HCT116 (cell line): ENCODE results near the gene RNASE8. TPM values are rescaled to one million over a fixed set of nuclear protein-coding genes. Genes with fewer than 3 reads are reported as not detected.

ENCODE experiments used
- ATAC-seq: fragments of 200-7000 bp; cut with Tn5 transposase; 2 replicates; pipeline ENCODE4 v1.9.1; 2020; ENCODE audit warnings: mild to moderate bottlenecking, moderate library complexity
- BruUV-seq: library from RNA; stranded (reverse); fragments of 400-500 nt; replicated peaks from 2 replicates; lab custom pipeline; 2021; lab: Mats Ljungman, UMichigan
- CTCF ChIA-PET: fragments of 300-600 bp; sonication (Branson Sonifier 250); formaldehyde crosslinking; loops from one replicate; lab custom pipeline; 2021; ENCODE audit warnings: antibody characterized with exemption; lab: Charles Lee
- POLR2A ChIA-PET: fragments of 300-600, 350-600 bp; sonication (Branson Sonifier 250); formaldehyde crosslinking; loops from one replicate; lab custom pipeline; 2021; ENCODE audit warnings: antibody characterized with exemption; lab: Charles Lee
- RAD21 ChIA-PET, 2 experiments: fragments of 300-600 bp; sonication (Branson Sonifier 250); formaldehyde crosslinking; loops; one replicate each; lab custom pipeline; 2023; ENCODE audit warnings: low total read pairs in 2 of 2; ENCODE audit not compliant: uncharacterized antibody in 2 of 2, unreplicated experiment in 2 of 2, low non-redundant PET in 1 of 2; lab: Charles Lee
- DNase-seq: peaks from one replicate; pipeline ENCODE4 v3.0.0-alpha.2; 2010; ENCODE audit warnings: low read depth, low spot score
- H2AFZ ChIP-seq: fragments of 200-600 bp; shearing (Covaris generic), sonication (generic); 2 replicates; pipeline ENCODE4 v1.6.1; 2017; ENCODE audit warnings: low read depth, mixed run types, mixed read lengths, antibody characterized with exemption, low read length; ENCODE audit not compliant: poor library complexity, severe bottlenecking
- H3K27ac ChIP-seq: 2 replicates; pipeline ENCODE4 v1.5.1; 2012; ENCODE audit warnings: low read depth, low read length
- H3K27me3 ChIP-seq: fragments of 200-600 bp; sonication (generic); 2 replicates; pipeline ENCODE4 v1.6.1; 2016; ENCODE audit warnings: mixed run types, low read length, mixed read lengths; ENCODE audit not compliant: insufficient read depth
- H3K36me3 ChIP-seq, 2 experiments: fragments of 200-500 bp in 1 of 2; fragments of 200-600 bp in 1 of 2; sonication (Bioruptor generic) in 1 of 2; sonication (generic) in 1 of 2; 2 replicates each; pipeline versions ENCODE4 v1.5.1 to v1.6.1; 2014 to 2016; ENCODE audit warnings: low read length in 2 of 2, inconsistent platforms in 1 of 2, mixed read lengths in 1 of 2, mixed run types in 1 of 2; ENCODE audit not compliant: insufficient read depth in 2 of 2, control insufficient read depth in 1 of 2
- H3K4me1 ChIP-seq, 2 experiments: fragments of 200-600 bp in 1 of 2; sonication (generic) in 1 of 2; 2 replicates each; pipeline versions ENCODE4 v1.5.1 to v1.6.1; 2012 to 2017; ENCODE audit warnings: low read length in 2 of 2, inconsistent platforms in 1 of 2, mild to moderate bottlenecking in 1 of 2, mixed read lengths in 1 of 2, mixed run types in 1 of 2, moderate library complexity in 1 of 2; ENCODE audit not compliant: insufficient read depth in 2 of 2, control insufficient read depth in 1 of 2
- H3K4me2 ChIP-seq: fragments of 200-600 bp; sonication (generic); 2 replicates; pipeline ENCODE4 v1.6.1; 2017; ENCODE audit warnings: mixed run types, low read length, mixed read lengths
- H3K4me3 ChIP-seq, 2 experiments: fragments of 200-600 bp in 1 of 2; sonication (generic) in 1 of 2; replicated peaks in 1 of 2; 2 replicates each; pipeline ENCODE4 v1.5.1; 2011 to 2016; ENCODE audit warnings: low read length in 2 of 2, control low read depth in 1 of 2, low read depth in 1 of 2, mild to moderate bottlenecking in 1 of 2, mixed read lengths in 1 of 2, mixed run types in 1 of 2
- H3K79me2 ChIP-seq: fragments of 200-600 bp; sonication (generic); 2 replicates; pipeline ENCODE4 v1.6.1; 2017; ENCODE audit warnings: mild to moderate bottlenecking, mixed run types, low read length, moderate library complexity, mixed read lengths; ENCODE audit not compliant: insufficient read depth
- H3K9ac ChIP-seq: fragments of 200-600 bp; sonication (generic); 2 replicates; pipeline ENCODE4 v1.6.1; 2016; ENCODE audit warnings: low read length, mixed read lengths
- H3K9me2 ChIP-seq: fragments of 200-600 bp; sonication (generic), shearing (Covaris generic); 2 replicates; pipeline ENCODE4 v1.6.1; 2017; ENCODE audit warnings: mixed run types, mild to moderate bottlenecking, moderate library complexity; ENCODE audit not compliant: insufficient read depth
- H3K9me3 ChIP-seq, 2 experiments: fragments of 200-500 bp in 1 of 2; fragments of 200-600 bp in 1 of 2; sonication (Bioruptor generic) in 1 of 2; sonication (generic) in 1 of 2; 2 replicates each; pipeline ENCODE4 v1.6.1; 2014 to 2017; ENCODE audit warnings: low read length in 2 of 2, mixed read lengths in 2 of 2, inconsistent platforms in 1 of 2, low read depth in 1 of 2, mild to moderate bottlenecking in 1 of 2, mixed run types in 1 of 2, moderate library complexity in 1 of 2; ENCODE audit not compliant: control insufficient read depth in 1 of 2, insufficient read depth in 1 of 2
- H4K20me1 ChIP-seq: fragments of 200-600 bp; sonication (generic), shearing (Covaris generic); 2 replicates; pipeline ENCODE4 v1.6.1; 2017; ENCODE audit warnings: mixed run types, mild to moderate bottlenecking, moderate library complexity; ENCODE audit not compliant: insufficient read depth
- CBX3 ChIP-seq: IDR thresholded peaks from 2 replicates; pipeline ENCODE4 v1.6.1; 2012; ENCODE audit warnings: low read depth
- CEBPB ChIP-seq: IDR thresholded peaks from 2 replicates; pipeline ENCODE4 v1.6.1; 2012; ENCODE audit warnings: low read depth
- ELF1 ChIP-seq: IDR thresholded peaks from 2 replicates; pipeline ENCODE4 v1.6.1; 2012; ENCODE audit warnings: low read depth, borderline replicate concordance
- EZH2phosphoT487 ChIP-seq: fragments of 200-600 bp; IDR thresholded peaks from 2 replicates; pipeline ENCODE4 v1.6.1; 2018; ENCODE audit warnings: antibody characterized with exemption, borderline replicate concordance
- JUND ChIP-seq: IDR thresholded peaks from 2 replicates; pipeline ENCODE4 v1.6.1; 2012
- POLR2A ChIP-seq: IDR thresholded peaks from 2 replicates; pipeline ENCODE4 v1.7.0; 2011; ENCODE audit warnings: borderline replicate concordance; ENCODE audit not compliant: insufficient read depth, insufficient read length; ENCODE audit errors: extremely low read depth
- SIN3A ChIP-seq: IDR thresholded peaks from 2 replicates; pipeline ENCODE4 v1.6.1; 2012; ENCODE audit warnings: low read depth
- SP1 ChIP-seq: IDR thresholded peaks from 2 replicates; pipeline ENCODE4 v1.6.1; 2012; ENCODE audit warnings: low read depth
- SRF ChIP-seq: IDR thresholded peaks from 2 replicates; pipeline ENCODE4 v1.6.1; 2012; ENCODE audit warnings: low read depth
- ZFX ChIP-seq: fragments of 450-650 bp; IDR thresholded peaks from 2 replicates; pipeline ENCODE4 v1.6.1; 2017
- intact Hi-C: fragments of 100-400 bp; cut with micrococcal nuclease; formaldehyde crosslinking; loops from 2 replicates; pipeline ENCODE4 v1.10.0; 2022
- total RNA-seq: library from RNA; stranded (reverse); gene quantifications from one replicate; pipeline ENCODE4 v1.2.1, GENCODE V29; 2021; ENCODE audit not compliant: unreplicated experiment
- TF ChIP-seq, protein P1 (sequence below): IDR thresholded peaks from 2 replicates; pipeline ENCODE4 v1.6.1; 2012
- TF ChIP-seq, protein P2 (sequence below): IDR thresholded peaks from 2 replicates; pipeline ENCODE4 v1.6.1; 2012; ENCODE audit warnings: low read depth
- TF ChIP-seq, protein P3 (sequence below), 3 experiments: fragments of 200-600 bp in 1 of 3; sonication (generic) in 1 of 3; IDR thresholded peaks in 2 of 3; conservative IDR thresholded peaks in 1 of 3; 2 replicates each; pipeline ENCODE4 v1.5.1; 2012 to 2017; ENCODE audit warnings: low read depth in 2 of 3, low read length in 2 of 3, antibody characterized with exemption in 1 of 3, borderline replicate concordance in 1 of 3, control low read depth in 1 of 3, mild to moderate bottlenecking in 1 of 3, mixed read lengths in 1 of 3, mixed run types in 1 of 3, moderate library complexity in 1 of 3; ENCODE audit not compliant: insufficient read depth in 1 of 3

The RNASE8 gene
- total RNA-seq, 1 experiment from 2014 or later = not detected

DNA sequence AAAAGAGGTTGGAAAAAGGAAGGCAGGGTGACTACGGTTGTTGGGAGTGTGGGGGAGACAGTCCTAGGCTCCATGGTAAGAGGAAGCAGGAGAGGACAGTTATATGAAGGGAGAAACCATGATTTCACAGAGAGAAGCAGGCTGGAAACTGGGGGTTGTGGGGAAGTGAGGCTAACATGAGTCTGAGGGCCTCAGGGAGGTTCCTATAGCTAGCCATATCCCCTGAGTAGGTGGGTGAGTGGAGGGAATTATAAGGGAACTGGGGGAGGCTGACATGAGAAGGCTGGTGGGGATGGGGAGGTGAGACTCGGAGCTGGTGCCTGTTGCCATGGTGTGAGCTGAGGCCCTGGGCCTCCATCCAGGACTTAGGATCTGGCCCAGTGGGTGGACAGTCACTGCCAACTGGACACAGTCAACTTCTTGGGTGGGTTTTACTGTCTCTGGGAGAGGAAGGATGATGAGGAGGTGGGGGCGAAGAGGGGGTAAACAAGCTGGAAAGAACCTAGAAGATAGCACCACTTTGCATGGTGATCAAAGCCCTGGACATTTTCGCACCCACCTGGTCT is 24.4 kb upstream of the RNASE8 start:
- POLR2A ChIA-PET = no interaction called here
- no peak for ATAC-seq
- no TSS peak for BruUV-seq

More for the DNA sequence above, 24.4 kb upstream of the RNASE8 start:
- ChIA-PET CTCF (interaction anchor here (5.2 kb wide), 1 partner anchor 18 kb away, joined by 25 read pairs; no protein-coding TSS in a partner anchor), RAD21 (no interaction called here)
- H4K20me1 ChIP-seq = no peaks in the 10 kb centered on the region
- H3K4me2 ChIP-seq = no peak overlapping the region
- TF ChIP-seq, protein P1, sequence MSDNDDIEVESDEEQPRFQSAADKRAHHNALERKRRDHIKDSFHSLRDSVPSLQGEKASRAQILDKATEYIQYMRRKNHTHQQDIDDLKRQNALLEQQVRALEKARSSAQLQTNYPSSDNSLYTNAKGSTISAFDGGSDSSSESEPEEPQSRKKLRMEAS = no peak
- TF ChIP-seq POLR2A (no peak), CBX3 (no peak), ELF1 (no peak), SP1 (no peak), ZFX (no peak), SIN3A (no peak), JUND (no peak), SRF (no peak), EZH2phosphoT487 (no peak), CEBPB (no peak)
- TF ChIP-seq, protein P2, sequence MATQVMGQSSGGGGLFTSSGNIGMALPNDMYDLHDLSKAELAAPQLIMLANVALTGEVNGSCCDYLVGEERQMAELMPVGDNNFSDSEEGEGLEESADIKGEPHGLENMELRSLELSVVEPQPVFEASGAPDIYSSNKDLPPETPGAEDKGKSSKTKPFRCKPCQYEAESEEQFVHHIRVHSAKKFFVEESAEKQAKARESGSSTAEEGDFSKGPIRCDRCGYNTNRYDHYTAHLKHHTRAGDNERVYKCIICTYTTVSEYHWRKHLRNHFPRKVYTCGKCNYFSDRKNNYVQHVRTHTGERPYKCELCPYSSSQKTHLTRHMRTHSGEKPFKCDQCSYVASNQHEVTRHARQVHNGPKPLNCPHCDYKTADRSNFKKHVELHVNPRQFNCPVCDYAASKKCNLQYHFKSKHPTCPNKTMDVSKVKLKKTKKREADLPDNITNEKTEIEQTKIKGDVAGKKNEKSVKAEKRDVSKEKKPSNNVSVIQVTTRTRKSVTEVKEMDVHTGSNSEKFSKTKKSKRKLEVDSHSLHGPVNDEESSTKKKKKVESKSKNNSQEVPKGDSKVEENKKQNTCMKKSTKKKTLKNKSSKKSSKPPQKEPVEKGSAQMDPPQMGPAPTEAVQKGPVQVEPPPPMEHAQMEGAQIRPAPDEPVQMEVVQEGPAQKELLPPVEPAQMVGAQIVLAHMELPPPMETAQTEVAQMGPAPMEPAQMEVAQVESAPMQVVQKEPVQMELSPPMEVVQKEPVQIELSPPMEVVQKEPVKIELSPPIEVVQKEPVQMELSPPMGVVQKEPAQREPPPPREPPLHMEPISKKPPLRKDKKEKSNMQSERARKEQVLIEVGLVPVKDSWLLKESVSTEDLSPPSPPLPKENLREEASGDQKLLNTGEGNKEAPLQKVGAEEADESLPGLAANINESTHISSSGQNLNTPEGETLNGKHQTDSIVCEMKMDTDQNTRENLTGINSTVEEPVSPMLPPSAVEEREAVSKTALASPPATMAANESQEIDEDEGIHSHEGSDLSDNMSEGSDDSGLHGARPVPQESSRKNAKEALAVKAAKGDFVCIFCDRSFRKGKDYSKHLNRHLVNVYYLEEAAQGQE = no peak
- TF ChIP-seq, protein P3, sequence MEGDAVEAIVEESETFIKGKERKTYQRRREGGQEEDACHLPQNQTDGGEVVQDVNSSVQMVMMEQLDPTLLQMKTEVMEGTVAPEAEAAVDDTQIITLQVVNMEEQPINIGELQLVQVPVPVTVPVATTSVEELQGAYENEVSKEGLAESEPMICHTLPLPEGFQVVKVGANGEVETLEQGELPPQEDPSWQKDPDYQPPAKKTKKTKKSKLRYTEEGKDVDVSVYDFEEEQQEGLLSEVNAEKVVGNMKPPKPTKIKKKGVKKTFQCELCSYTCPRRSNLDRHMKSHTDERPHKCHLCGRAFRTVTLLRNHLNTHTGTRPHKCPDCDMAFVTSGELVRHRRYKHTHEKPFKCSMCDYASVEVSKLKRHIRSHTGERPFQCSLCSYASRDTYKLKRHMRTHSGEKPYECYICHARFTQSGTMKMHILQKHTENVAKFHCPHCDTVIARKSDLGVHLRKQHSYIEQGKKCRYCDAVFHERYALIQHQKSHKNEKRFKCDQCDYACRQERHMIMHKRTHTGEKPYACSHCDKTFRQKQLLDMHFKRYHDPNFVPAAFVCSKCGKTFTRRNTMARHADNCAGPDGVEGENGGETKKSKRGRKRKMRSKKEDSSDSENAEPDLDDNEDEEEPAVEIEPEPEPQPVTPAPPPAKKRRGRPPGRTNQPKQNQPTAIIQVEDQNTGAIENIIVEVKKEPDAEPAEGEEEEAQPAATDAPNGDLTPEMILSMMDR (IDR thresholded peaks at IDR 0.05 in 2 of 3, conservative IDR thresholded peaks at IDR 0.05 in 1 of 3; ENCODE audit: borderline replicate concordance in 1 of 3, insufficient read depth in 1 of 3, low read depth in 2 of 3, low read length in 2 of 3) = no peak
- H3K4me1 ChIP-seq = peaks cover 0 to 7% of the 10 kb centered on the region in 2 experiments; a peak in 1 of 4 replicates
- DNase-seq = no peak
- intact Hi-C loops = no loop called here
- no peaks in the 10 kb centered on the region for H3K79me2 ChIP-seq
- H2AFZ ChIP-seq = no peak overlapping the region
- H3K9me3 ChIP-seq = no peaks in the 10 kb centered on the region
- no peak overlapping the region for H3K27ac ChIP-seq
- H3K27me3 ChIP-seq = no peaks in the 10 kb centered on the region; the same call in 1 of the 2 replicates
- no peaks in the 10 kb centered on the region for H3K9me2 ChIP-seq
- no peak overlapping the region for H3K9ac ChIP-seq
- H3K36me3 ChIP-seq = no peaks in the 10 kb centered on the region
- H3K4me3 ChIP-seq = no peak overlapping the region
